ENCODE measurements around the gene PTPRA.
"Not testable (repeated sequence)": the region's sequence is repeated elsewhere in the genome, so short reads cannot be mapped to it uniquely, and the experiment has no call there.

PTPRA gene

GRCh38 chr20:3010985-3011723 is 137.9 kb downstream of the PTPRA start:
- DNase-seq = no peak

GRCh38 chr20:3011752-3012151 is 138.5 kb downstream of the PTPRA start:
- DNase-seq = no peak

GRCh38 chr20:3013771-3014170 is 140.5 kb downstream of the PTPRA start:
- no peak for DNase-seq

GRCh38 chr20:3014179-3014578 is 140.9 kb downstream of the PTPRA start:
- DNase-seq = no peak

- no peak for DNase-seq
Observed at GRCh38 chr20:3014662-3015061, 141.4 kb downstream of the PTPRA start.

- not testable (repeated sequence) for DNase-seq
Observed at GRCh38 chr20:3015302-3015701, 142.0 kb downstream of the PTPRA start.

- no peak for DNase-seq
Observed at GRCh38 chr20:3021327-3021726, 148.0 kb downstream of the PTPRA start.

GRCh38 chr20:3021777-3022176 is 148.5 kb downstream of the PTPRA start:
- DNase-seq = no peak

GRCh38 chr20:3022559-3023490 is 149.5 kb downstream of the PTPRA start:
- DNase-seq = not testable (repeated sequence)

GRCh38 chr20:3027987-3028386 is 154.7 kb downstream of the PTPRA start:
- DNase-seq = no peak

GRCh38 chr20:3031524-3032147 is 158.4 kb downstream of the PTPRA start:
- DNase-seq = no peak

- DNase-seq = no peak
Observed at GRCh38 chr20:3032624-3033023, 159.3 kb downstream of the PTPRA start.

- no peak for DNase-seq
Observed at GRCh38 chr20:3037654-3038053, 164.4 kb downstream of the PTPRA start.

GRCh38 chr20:3038454-3038853 is 165.2 kb downstream of the PTPRA start:
- DNase-seq = no peak

- DNase-seq = no peak
Observed at GRCh38 chr20:3039426-3039825, 166.1 kb downstream of the PTPRA start.

- no peak for DNase-seq
Observed at GRCh38 chr20:3040086-3040485, 166.8 kb downstream of the PTPRA start.

- DNase-seq = no peak
Observed at GRCh38 chr20:3041854-3042409, 168.7 kb downstream of the PTPRA start.

- DNase-seq = no peak
Observed at GRCh38 chr20:3042625-3043024, 169.3 kb downstream of the PTPRA start.

GRCh38 chr20:3043322-3043721 is 170.0 kb downstream of the PTPRA start, which contains the start of gene GNRH2:
GNRH2 (plus strand) TSS chr20:3043622; CDS start chr20:3044415, 793 bp downstream.
- DNase-seq = no peak

GRCh38 chr20:3044336-3044965 is 171.2 kb downstream of the PTPRA start:
- DNase-seq = no peak

- DNase-seq = peak; percentile 21
Observed at GRCh38 chr20:3045042-3045815, 171.9 kb downstream of the PTPRA start.
